ENCODE measurements around the gene WDPCP. TPM values are rescaled to one million over a fixed set of nuclear protein-coding genes. Genes with fewer than 3 reads are reported as not detected.

Gene WDPCP
- total RNA-seq, 1 donor from 2014 or later: 18.8 TPM

- no peak for DNase-seq
- H3K4me3 ChIP-seq: no peak overlapping the region
- intact Hi-C loops (cut with micrococcal nuclease): no loop called here
- H3K27me3 ChIP-seq (ENCODE audit: low read depth): no peaks in the 10 kb centered on the region
- H3K9me3 ChIP-seq (replicated peaks): peaks cover 11% of the 10 kb centered on the region
- TF ChIP-seq CTCF (IDR thresholded peaks at IDR 0.05; ENCODE audit: borderline replicate concordance): peak; percentile 61
- peaks cover 9% of the 10 kb centered on the region for H3K4me1 ChIP-seq
- peak overlapping the region; percentile 3 for H3K27ac ChIP-seq (replicated peaks)
- no peaks in the 10 kb centered on the region for H3K36me3 ChIP-seq
These were observed 44.2 kb downstream of the WDPCP start for GRCh38 chr2:63544017-63544627.

GRCh38 chr2:63539416-63540162 lies 48.7 kb downstream of the WDPCP start:
- Histone ChIP-seq H3K4me3 (no peak overlapping the region), H3K36me3 (no peaks in the 10 kb centered on the region), H3K27me3 (ENCODE audit: low read depth) (no peaks in the 10 kb centered on the region), H3K9me3 (replicated peaks) (peaks cover 15% of the 10 kb centered on the region), H3K27ac (replicated peaks) (no peak overlapping the region), H3K4me1 (peaks cover 5% of the 10 kb centered on the region)
- intact Hi-C loops (cut with micrococcal nuclease): no loop called here
- DNase-seq: no peak
- no peak for TF ChIP-seq CTCF (IDR thresholded peaks at IDR 0.05; ENCODE audit: borderline replicate concordance)

- Histone ChIP-seq H3K9me3 (replicated peaks) (peaks cover 15% of the 10 kb centered on the region), H3K4me3 (no peak overlapping the region), H3K27ac (replicated peaks) (no peak overlapping the region), H3K4me1 (no peaks in the 10 kb centered on the region), H3K27me3 (ENCODE audit: low read depth) (no peaks in the 10 kb centered on the region), H3K36me3 (no peaks in the 10 kb centered on the region)
- DNase-seq: no peak
- no peak for TF ChIP-seq CTCF (IDR thresholded peaks at IDR 0.05; ENCODE audit: borderline replicate concordance)
- intact Hi-C loops (cut with micrococcal nuclease): no loop called here
These were observed 49.9 kb downstream of the WDPCP start for GRCh38 chr2:63538390-63538789.

- Histone ChIP-seq H3K4me1 (no peaks in the 10 kb centered on the region), H3K27ac (replicated peaks) (no peak overlapping the region), H3K27me3 (ENCODE audit: low read depth) (no peaks in the 10 kb centered on the region), H3K36me3 (no peaks in the 10 kb centered on the region), H3K4me3 (no peak overlapping the region), H3K9me3 (replicated peaks) (peaks cover 23% of the 10 kb centered on the region)
- no peak for TF ChIP-seq CTCF (IDR thresholded peaks at IDR 0.05; ENCODE audit: borderline replicate concordance)
- intact Hi-C loops (cut with micrococcal nuclease): no loop called here
- no peak for DNase-seq
These were observed 51.0 kb downstream of the WDPCP start for GRCh38 chr2:63537306-63537705.

GRCh38 chr2:63530704-63531279 lies 57.5 kb downstream of the WDPCP start:
- no peaks in the 10 kb centered on the region for H3K4me1 ChIP-seq
- no peaks in the 10 kb centered on the region for H3K36me3 ChIP-seq
- intact Hi-C loops (cut with micrococcal nuclease): no loop called here
- H3K27me3 ChIP-seq (ENCODE audit: low read depth): no peaks in the 10 kb centered on the region
- no peak for DNase-seq
- TF ChIP-seq CTCF (IDR thresholded peaks at IDR 0.05; ENCODE audit: borderline replicate concordance): no peak
- no peak overlapping the region for H3K4me3 ChIP-seq
- H3K9me3 ChIP-seq (replicated peaks): peaks cover 28% of the 10 kb centered on the region
- no peak overlapping the region for H3K27ac ChIP-seq (replicated peaks)
